Esophagus squamous epithelium (tissue), 5 donors: ENCODE results near the gene TANGO6. TPM values are rescaled to one million over a fixed set of nuclear protein-coding genes. Genes with fewer than 3 reads are reported as not detected.

ENCODE experiments used
- DNase-seq: peaks from one replicate; lab custom pipeline; 2025; lab: John Stamatoyannopoulos, UW
- H3K27ac ChIP-seq, 4 donors: fragments of 200-600 bp; sonication (generic); one replicate each; pipeline ENCODE4 v1.5.1; 2016 to 2019; ENCODE audit warnings: mild to moderate bottlenecking in 1 of 4
- H3K27me3 ChIP-seq, 4 donors: fragments of 200-600 bp; sonication (generic); 1 replicate in 3 of 4; 2 replicates in 1 of 4; pipeline versions ENCODE4 v1.5.1 to v1.6.0; 2017 to 2021; ENCODE audit warnings: antibody characterized with exemption in 1 of 4
- H3K36me3 ChIP-seq, 3 donors: fragments of 200-600 bp; sonication (generic); one replicate each; pipeline ENCODE4 v1.5.1; 2016 to 2019
- H3K4me1 ChIP-seq, 3 donors: fragments of 200-600 bp; sonication (generic); one replicate each; pipeline ENCODE4 v1.5.1; 2017 to 2019
- H3K4me3 ChIP-seq, 4 donors: fragments of 200-600 bp; sonication (generic); 1 replicate in 3 of 4; 2 replicates in 1 of 4; pipeline ENCODE4 v1.5.1; 2016 to 2019; ENCODE audit warnings: mild to moderate bottlenecking in 2 of 4, moderate library complexity in 1 of 4
- H3K9me3 ChIP-seq, 3 donors: fragments of 200-600 bp; sonication (generic); one replicate each; pipeline ENCODE4 v1.5.1; 2016 to 2019
- POLR2A ChIP-seq, 4 donors: fragments of 450-650 bp; IDR thresholded peaks; one replicate each; pipeline ENCODE4 v1.6.1; 2017; ENCODE audit warnings: antibody characterized with exemption in 4 of 4, mild to moderate bottlenecking in 4 of 4, moderate library complexity in 3 of 4
- WGBS, 2 donors: methylation state at CpG; one replicate each; pipeline ENCODE4 v1.1.5; 2018; 5-methylcytosine and 5-hydroxymethylcytosine counted together
- intact Hi-C: fragments of 100-400 bp; cut with DNase I; formaldehyde crosslinking; loops from one replicate; pipeline ENCODE4 v1.15.0; 2022
- total RNA-seq, 4 donors: library from RNA; depleted of rRNA; stranded (reverse); fragments of >200 nt; gene quantifications; one replicate each; pipeline ENCODE4 v1.1.0, GENCODE V29; 2016
- TF ChIP-seq, protein P1 (sequence below), 6 experiments: fragments of 450-650 bp in 4 of 6; fragments of 200-600 bp in 2 of 6; sonication (generic) in 2 of 6; IDR thresholded peaks; one replicate each; pipeline ENCODE4 v1.5.1; 2016 to 2019; ENCODE audit warnings: antibody characterized with exemption in 6 of 6, mild to moderate bottlenecking in 4 of 6, moderate library complexity in 4 of 6
- donor health status: DM: yes; HTN: yes; CAD: no.

Gene TANGO6
- total RNA-seq, 4 donors from 2014 or later: 5.5 to 15.8 (median 10.1) TPM

DNA sequence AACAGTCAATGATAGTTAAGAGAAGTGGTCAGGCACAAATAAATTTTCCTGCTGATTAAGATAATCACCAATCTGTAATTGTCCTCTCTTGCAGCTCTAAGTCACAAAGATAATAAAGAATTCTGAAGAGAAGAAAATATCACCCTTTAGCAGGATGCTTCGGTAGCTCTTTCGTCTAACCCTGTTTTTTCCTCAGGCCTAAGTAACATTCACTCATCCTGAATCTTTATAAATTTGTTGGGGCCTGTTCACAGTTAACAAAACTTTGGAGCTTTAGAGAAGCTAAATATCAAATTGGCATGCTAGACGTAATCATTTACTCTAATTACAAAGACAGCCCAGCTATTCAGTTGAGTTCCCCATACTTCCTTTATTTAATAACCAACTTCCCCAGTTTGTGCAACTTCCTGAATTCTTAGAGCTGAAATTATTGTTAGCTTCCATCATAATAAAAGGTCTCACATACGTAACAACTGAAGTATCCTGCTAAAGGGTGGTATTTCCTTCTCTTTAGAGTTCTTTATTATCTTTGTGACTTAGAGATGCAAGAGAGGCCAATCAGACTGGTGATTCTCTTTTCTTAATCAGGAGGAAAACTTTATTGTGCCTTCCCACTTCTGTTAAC is 118.6 kb downstream of the TANGO6 start:
- no peak overlapping the region for H3K4me3 ChIP-seq
- no peaks in the 10 kb centered on the region for H3K36me3 ChIP-seq
- intact Hi-C loops: no loop called here
- WGBS, 2 donors: 78 to 88% methylated on average over 4 of the region's 4 CpGs
- TF ChIP-seq, protein P1, sequence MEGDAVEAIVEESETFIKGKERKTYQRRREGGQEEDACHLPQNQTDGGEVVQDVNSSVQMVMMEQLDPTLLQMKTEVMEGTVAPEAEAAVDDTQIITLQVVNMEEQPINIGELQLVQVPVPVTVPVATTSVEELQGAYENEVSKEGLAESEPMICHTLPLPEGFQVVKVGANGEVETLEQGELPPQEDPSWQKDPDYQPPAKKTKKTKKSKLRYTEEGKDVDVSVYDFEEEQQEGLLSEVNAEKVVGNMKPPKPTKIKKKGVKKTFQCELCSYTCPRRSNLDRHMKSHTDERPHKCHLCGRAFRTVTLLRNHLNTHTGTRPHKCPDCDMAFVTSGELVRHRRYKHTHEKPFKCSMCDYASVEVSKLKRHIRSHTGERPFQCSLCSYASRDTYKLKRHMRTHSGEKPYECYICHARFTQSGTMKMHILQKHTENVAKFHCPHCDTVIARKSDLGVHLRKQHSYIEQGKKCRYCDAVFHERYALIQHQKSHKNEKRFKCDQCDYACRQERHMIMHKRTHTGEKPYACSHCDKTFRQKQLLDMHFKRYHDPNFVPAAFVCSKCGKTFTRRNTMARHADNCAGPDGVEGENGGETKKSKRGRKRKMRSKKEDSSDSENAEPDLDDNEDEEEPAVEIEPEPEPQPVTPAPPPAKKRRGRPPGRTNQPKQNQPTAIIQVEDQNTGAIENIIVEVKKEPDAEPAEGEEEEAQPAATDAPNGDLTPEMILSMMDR (IDR thresholded peaks at IDR 0.05): no peak
- TF ChIP-seq POLR2A (IDR thresholded peaks at IDR 0.05): no peak
- no peak overlapping the region for H3K27ac ChIP-seq
- H3K9me3 ChIP-seq: no peaks in the 10 kb centered on the region
- H3K4me1 ChIP-seq: peaks cover 0 to 18% (median 0%) of the 10 kb centered on the region in 3 donors
- no peaks in the 10 kb centered on the region for H3K27me3 ChIP-seq
- DNase-seq: no peak

DNA sequence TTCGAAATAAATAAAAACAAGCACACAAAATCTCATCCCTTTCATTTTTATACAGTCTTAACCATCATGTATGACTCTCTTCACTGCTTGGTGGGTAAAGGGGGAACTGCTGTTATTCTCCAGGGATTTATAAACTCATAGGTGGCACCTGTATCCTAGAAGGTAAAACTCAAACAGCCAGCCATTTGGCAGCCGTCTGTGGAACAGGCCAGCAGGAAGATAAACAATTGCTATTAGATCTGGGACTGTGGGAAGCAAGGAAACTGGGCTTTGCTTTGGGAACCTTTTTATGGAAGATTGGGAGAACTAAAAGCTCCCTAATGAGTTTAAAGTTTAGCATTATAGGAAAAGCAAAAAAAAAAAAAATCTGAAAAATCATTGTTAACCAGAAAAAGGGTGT is 126.0 kb downstream of the TANGO6 start:
- WGBS, 2 donors: 86 to 88% methylated on average over 2 of the region's 2 CpGs
- Histone ChIP-seq H3K36me3 (peaks cover 0 to 9% (median 0%) of the 10 kb centered on the region in 3 donors), H3K27ac (no peak overlapping the region), H3K4me1 (no peaks in the 10 kb centered on the region), H3K9me3 (no peaks in the 10 kb centered on the region), H3K27me3 (no peaks in the 10 kb centered on the region), H3K4me3 (no peak overlapping the region)
- TF ChIP-seq, protein P1 (IDR thresholded peaks at IDR 0.05): no peak
- TF ChIP-seq POLR2A (IDR thresholded peaks at IDR 0.05): no peak
- no peak for DNase-seq
- intact Hi-C loops: no loop called here

DNA sequence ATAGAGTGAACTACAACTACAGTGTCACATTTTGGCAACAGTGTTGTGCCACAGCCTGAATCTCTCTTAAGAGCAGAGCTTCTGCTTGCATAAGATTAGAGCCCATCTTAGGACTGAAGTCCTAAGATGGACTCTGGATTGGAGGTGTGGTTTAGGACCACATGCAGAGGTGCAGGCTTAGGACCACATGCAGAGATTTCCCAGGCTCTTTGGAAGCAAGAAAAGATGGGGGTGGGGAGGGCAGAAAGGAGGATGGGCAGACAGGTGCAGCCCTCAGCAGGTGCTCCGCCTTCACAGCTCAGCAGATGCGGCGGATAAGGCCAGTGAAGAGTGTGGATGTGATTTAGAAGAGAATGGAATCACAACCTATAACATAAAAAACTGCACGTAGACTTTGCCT is 128.7 kb downstream of the TANGO6 start:
- TF ChIP-seq, protein P1 (IDR thresholded peaks at IDR 0.05): no peak
- TF ChIP-seq POLR2A (IDR thresholded peaks at IDR 0.05): no peak
- no peaks in the 10 kb centered on the region for H3K4me1 ChIP-seq
- H3K27me3 ChIP-seq: no peaks in the 10 kb centered on the region
- no peak overlapping the region for H3K27ac ChIP-seq
- no peaks in the 10 kb centered on the region for H3K9me3 ChIP-seq
- no peak for DNase-seq
- intact Hi-C loops: no loop called here
- peaks cover 0 to 35% (median 0%) of the 10 kb centered on the region in 3 donors for H3K36me3 ChIP-seq
- WGBS, 2 donors: 93 to 95% methylated on average over 4 of the region's 4 CpGs
- H3K4me3 ChIP-seq: no peak overlapping the region

DNA sequence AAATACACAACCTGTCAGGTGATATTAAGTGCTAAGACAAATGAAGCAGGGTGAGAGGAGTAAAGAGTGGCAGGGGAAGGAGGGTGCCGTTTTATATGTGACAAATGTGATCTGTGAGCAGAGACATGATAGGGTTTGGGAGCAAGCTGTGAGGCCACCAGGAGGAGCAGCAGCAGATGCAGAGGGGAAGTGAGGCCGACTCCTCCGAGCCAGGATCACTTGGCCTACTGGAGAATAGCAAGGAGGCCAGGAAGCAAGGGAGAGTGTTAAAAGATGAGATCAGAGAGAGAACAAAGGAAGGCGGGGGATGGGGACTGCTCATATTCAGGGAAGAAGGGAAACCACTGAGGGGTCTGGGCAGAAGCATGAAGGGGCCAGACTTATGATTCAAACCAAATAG is 129.4 kb downstream of the TANGO6 start:
- peaks cover 0 to 42% (median 0%) of the 10 kb centered on the region in 3 donors for H3K36me3 ChIP-seq
- no peaks in the 10 kb centered on the region for H3K4me1 ChIP-seq
- no peak overlapping the region for H3K4me3 ChIP-seq
- 57 to 72% methylated on average over 4 of the region's 4 CpGs for WGBS, 2 donors
- intact Hi-C loops: no loop called here
- no peaks in the 10 kb centered on the region for H3K27me3 ChIP-seq
- TF ChIP-seq, protein P1 (IDR thresholded peaks at IDR 0.05): no peak
- no peak for TF ChIP-seq POLR2A (IDR thresholded peaks at IDR 0.05)
- DNase-seq: no peak
- no peak overlapping the region for H3K27ac ChIP-seq
- no peaks in the 10 kb centered on the region for H3K9me3 ChIP-seq

DNA sequence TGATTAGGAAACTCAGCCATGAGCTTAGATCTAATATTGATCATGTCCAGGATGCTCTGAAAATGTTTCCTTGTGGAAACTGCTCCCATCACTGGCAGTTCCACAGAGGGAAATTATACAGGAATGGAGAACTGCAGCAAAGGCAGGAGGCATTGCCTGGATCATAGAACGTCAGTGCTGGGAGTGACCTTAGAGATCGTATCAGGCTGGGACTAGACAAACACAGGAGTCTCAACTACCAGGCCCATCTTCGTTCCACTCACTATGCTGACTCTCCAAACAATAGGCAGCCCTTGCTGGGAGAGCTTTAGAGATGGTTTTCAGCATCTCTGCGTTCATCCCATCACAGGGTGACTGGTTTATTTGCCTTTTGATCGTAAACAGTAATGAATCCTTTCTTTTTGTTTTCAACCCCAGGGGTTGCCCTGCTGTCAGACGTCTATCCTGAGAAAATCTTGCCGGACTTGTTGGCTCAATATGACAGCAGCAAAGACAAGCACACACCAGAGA is 130.3 kb downstream of the TANGO6 start:
- Histone ChIP-seq H3K4me3 (no peak overlapping the region), H3K4me1 (no peaks in the 10 kb centered on the region), H3K36me3 (peaks cover 0 to 42% (median 0%) of the 10 kb centered on the region in 3 donors), H3K9me3 (no peaks in the 10 kb centered on the region), H3K27me3 (no peaks in the 10 kb centered on the region), H3K27ac (no peak overlapping the region)
- WGBS, 2 donors: 80 to 87% methylated on average over 6 of the region's 7 CpGs
- no peak for DNase-seq
- intact Hi-C loops: no loop called here
- TF ChIP-seq, protein P1 (IDR thresholded peaks at IDR 0.05): no peak
- TF ChIP-seq POLR2A (IDR thresholded peaks at IDR 0.05): no peak
